HepG2 (cell line): ENCODE measurements around the gene RIOK3. TPM values are rescaled to one million over a fixed set of nuclear protein-coding genes. Genes with fewer than 3 reads are reported as not detected.

Experiments used
- CC2D1A ChIP-seq: sonication (generic); formaldehyde crosslinking; IDR thresholded peaks from 2 replicates; pipeline ENCODE4 v1.8.1; 2023; ENCODE audit warnings: mild to moderate bottlenecking, missing genetic modification reagents
- SRSF9 ChIP-seq: fragments of 200-400 bp; formaldehyde crosslinking; IDR thresholded peaks from 2 replicates; pipeline ENCODE4 v1.6.1; 2018; ENCODE audit warnings: borderline replicate concordance, mild to moderate bottlenecking, low read depth, low read length; ENCODE audit not compliant: insufficient read depth, poor library complexity, severe bottlenecking
- polyA plus RNA-seq, 8 experiments: library from polyadenylated mRNA; depleted of rRNA in 3 of 8; stranded (reverse) in 7 of 8; unstranded in 1 of 8; fragments of >200 nt; fragmentation: Illumina TruSeq in 4 of 8; extraction: Trizol in 4 of 8; gene quantifications; 2 replicates each; pipeline versions ENCODE4 v1.2.1 to v1.2.3, GENCODE V29; 2011 to 2016; ENCODE audit warnings: low read depth in 4 of 8, missing spikeins in 1 of 8, mixed read lengths in 1 of 8; ENCODE audit not compliant: insufficient read depth in 1 of 8
- total RNA-seq, 5 experiments: library from RNA; depleted of rRNA; stranded (reverse); fragments of >200 nt; fragmentation: Illumina TruSeq; extraction: Trizol; gene quantifications; 2 replicates each; pipeline ENCODE4 v1.2.3, GENCODE V29; 2016; ENCODE audit warnings: low read depth in 1 of 5
- TF ChIP-seq, protein P1 (sequence below): IDR thresholded peaks from 2 replicates; pipeline ENCODE4 v1.6.1; 2016; ENCODE audit warnings: low read depth, control low read depth
- TF ChIP-seq, protein P2 (sequence below): IDR thresholded peaks from 2 replicates; pipeline ENCODE4 v1.6.1; 2016; ENCODE audit warnings: mild to moderate bottlenecking, missing biosample characterization, missing genetic modification reagents
- TF ChIP-seq, protein P3 (sequence below): sonication (generic); formaldehyde crosslinking; IDR thresholded peaks from 2 replicates; pipeline ENCODE4 v1.8.0; 2022; ENCODE audit warnings: mild to moderate bottlenecking, missing genetic modification reagents, moderate library complexity
- TF ChIP-seq, protein P4 (sequence below): sonication (generic); formaldehyde crosslinking; IDR thresholded peaks from 2 replicates; pipeline ENCODE4 v1.5.0; 2020; ENCODE audit warnings: missing genetic modification reagents, mild to moderate bottlenecking, borderline replicate concordance
- TF ChIP-seq, protein P5 (sequence below): sonication (generic); formaldehyde crosslinking; IDR thresholded peaks from 2 replicates; pipeline ENCODE4 v1.4.0; 2020; ENCODE audit warnings: missing genetic modification reagents

RIOK3 gene
- total and polyA plus RNA-seq, 2 of the 13 experiments (the other 11 are each of a cell fraction or from before 2014, with no cell fraction given): 26.7 to 36.0 TPM

- TF ChIP-seq, protein P1, sequence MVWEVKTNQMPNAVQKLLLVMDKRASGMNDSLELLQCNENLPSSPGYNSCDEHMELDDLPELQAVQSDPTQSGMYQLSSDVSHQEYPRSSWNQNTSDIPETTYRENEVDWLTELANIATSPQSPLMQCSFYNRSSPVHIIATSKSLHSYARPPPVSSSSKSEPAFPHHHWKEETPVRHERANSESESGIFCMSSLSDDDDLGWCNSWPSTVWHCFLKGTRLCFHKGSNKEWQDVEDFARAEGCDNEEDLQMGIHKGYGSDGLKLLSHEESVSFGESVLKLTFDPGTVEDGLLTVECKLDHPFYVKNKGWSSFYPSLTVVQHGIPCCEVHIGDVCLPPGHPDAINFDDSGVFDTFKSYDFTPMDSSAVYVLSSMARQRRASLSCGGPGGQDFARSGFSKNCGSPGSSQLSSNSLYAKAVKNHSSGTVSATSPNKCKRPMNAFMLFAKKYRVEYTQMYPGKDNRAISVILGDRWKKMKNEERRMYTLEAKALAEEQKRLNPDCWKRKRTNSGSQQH: no peak
- TF ChIP-seq, protein P2, sequence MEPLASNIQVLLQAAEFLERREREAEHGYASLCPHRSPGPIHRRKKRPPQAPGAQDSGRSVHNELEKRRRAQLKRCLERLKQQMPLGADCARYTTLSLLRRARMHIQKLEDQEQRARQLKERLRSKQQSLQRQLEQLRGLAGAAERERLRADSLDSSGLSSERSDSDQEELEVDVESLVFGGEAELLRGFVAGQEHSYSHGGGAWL: no peak
- TF ChIP-seq, protein P3, sequence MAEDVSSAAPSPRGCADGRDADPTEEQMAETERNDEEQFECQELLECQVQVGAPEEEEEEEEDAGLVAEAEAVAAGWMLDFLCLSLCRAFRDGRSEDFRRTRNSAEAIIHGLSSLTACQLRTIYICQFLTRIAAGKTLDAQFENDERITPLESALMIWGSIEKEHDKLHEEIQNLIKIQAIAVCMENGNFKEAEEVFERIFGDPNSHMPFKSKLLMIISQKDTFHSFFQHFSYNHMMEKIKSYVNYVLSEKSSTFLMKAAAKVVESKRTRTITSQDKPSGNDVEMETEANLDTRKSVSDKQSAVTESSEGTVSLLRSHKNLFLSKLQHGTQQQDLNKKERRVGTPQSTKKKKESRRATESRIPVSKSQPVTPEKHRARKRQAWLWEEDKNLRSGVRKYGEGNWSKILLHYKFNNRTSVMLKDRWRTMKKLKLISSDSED (CRISPR knock-in tag): no peak
- TF ChIP-seq, protein P4, sequence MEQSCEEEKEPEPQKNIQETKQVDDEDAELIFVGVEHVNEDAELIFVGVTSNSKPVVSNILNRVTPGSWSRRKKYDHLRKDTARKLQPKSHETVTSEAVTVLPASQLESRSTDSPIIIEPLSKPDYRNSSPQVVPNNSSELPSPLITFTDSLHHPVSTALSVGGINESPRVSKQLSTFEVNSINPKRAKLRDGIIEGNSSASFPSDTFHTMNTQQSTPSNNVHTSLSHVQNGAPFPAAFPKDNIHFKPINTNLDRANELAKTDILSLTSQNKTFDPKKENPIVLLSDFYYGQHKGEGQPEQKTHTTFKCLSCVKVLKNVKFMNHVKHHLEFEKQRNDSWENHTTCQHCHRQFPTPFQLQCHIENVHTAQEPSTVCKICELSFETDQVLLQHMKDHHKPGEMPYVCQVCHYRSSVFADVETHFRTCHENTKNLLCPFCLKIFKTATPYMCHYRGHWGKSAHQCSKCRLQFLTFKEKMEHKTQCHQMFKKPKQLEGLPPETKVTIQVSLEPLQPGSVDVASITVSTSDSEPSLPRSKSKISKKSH (CRISPR knock-in tag): no peak
- TF ChIP-seq, protein P5, sequence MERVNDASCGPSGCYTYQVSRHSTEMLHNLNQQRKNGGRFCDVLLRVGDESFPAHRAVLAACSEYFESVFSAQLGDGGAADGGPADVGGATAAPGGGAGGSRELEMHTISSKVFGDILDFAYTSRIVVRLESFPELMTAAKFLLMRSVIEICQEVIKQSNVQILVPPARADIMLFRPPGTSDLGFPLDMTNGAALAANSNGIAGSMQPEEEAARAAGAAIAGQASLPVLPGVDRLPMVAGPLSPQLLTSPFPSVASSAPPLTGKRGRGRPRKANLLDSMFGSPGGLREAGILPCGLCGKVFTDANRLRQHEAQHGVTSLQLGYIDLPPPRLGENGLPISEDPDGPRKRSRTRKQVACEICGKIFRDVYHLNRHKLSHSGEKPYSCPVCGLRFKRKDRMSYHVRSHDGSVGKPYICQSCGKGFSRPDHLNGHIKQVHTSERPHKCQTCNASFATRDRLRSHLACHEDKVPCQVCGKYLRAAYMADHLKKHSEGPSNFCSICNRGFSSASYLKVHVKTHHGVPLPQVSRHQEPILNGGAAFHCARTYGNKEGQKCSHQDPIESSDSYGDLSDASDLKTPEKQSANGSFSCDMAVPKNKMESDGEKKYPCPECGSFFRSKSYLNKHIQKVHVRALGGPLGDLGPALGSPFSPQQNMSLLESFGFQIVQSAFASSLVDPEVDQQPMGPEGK (CRISPR knock-in tag): no peak
- TF ChIP-seq CC2D1A (CRISPR knock-in tag) (no peak), SRSF9 (no peak)
These were observed 70.5 kb downstream of the RIOK3 start (continued) for GRCh38 chr18:23523429-23524212.
